Measurements from ENCODE around the gene ACVRL1. TPM values are rescaled to one million over a fixed set of nuclear protein-coding genes. Genes with fewer than 3 reads are reported as not detected.

The ACVRL1 gene
- total and polyA plus RNA-seq, 9 of the 15 experiments (the other 6 are each of a cell fraction or from before 2014, with no cell fraction given), result 0.07 to 1.4 (median 0.30) TPM

GRCh38 chr12:51944608-51945233 lies 37.4 kb downstream of the ACVRL1 start (continued):
- 0 out of 2 replicates have a peak, but pooled peaks have one; percentile 17 for TF ChIP-seq ADNP (tag; IDR thresholded peaks at IDR 0.05)
- no peak for TF ChIP-seq FOS (IDR thresholded peaks at IDR 0.05; ENCODE audit: extremely low read depth, insufficient read length)
- TF ChIP-seq PHTF2 (CRISPR knock-in tag; IDR thresholded peaks at IDR 0.05), result no peak
- TF ChIP-seq NR1H2 (CRISPR knock-in tag; IDR thresholded peaks at IDR 0.05), result no peak
- TF ChIP-seq FOSL1 (tag; conservative IDR thresholded peaks at IDR 0.05), result no peak
- no peak for TF ChIP-seq ZNF143 (CRISPR knock-in tag; IDR thresholded peaks at IDR 0.05)
- no peak for TF ChIP-seq ZNF445 (CRISPR knock-in tag; IDR thresholded peaks at IDR 0.05; ENCODE audit: low read depth)
- TF ChIP-seq TCF15 (CRISPR knock-in tag; IDR thresholded peaks at IDR 0.05), result no peak
- TF ChIP-seq ZNF121 (CRISPR knock-in tag; conservative IDR thresholded peaks at IDR 0.05), result no peak
- no peak for TF ChIP-seq STAT5B (CRISPR knock-in tag; IDR thresholded peaks at IDR 0.05)
- no peak for TF ChIP-seq EGR1 (conservative IDR thresholded peaks at IDR 0.05)
- no peak for TF ChIP-seq BRD9 (IDR thresholded peaks at IDR 0.05; ENCODE audit: low read depth, partially characterized antibody)
- peak; percentile 100 for TF ChIP-seq ZNF507 (tag; conservative IDR thresholded peaks at IDR 0.05)
- no peak for TF ChIP-seq HDAC1 (IDR thresholded peaks at IDR 0.05)
